ENCODE measurements around the gene ADAMTS7. TPM values are rescaled to one million over a fixed set of nuclear protein-coding genes. Genes with fewer than 3 reads are reported as not detected.

ADAMTS7 gene
- total and polyA plus RNA-seq, 5 donors from 2014 or later = not detected

GRCh38 chr15:78714890-78715289, 96.4 kb downstream of the ADAMTS7 start:
- ATAC-seq (ENCODE audit: low read depth in 2 of 2) = no peak
- Histone ChIP-seq H3K27me3 (ENCODE audit: control insufficient read depth, insufficient read depth, low read length) (peaks cover 12% of the 10 kb centered on the region), H3K4me3 (ENCODE audit: low read depth, low read length) (no peak overlapping the region), H3K9me3 (ENCODE audit: control insufficient read depth in 2 of 2, low read length in 2 of 2) (no peaks in the 10 kb centered on the region), H3K27ac (ENCODE audit: insufficient read depth, low read length, poor library complexity, severe bottlenecking) (no peak overlapping the region), H3K36me3 (ENCODE audit: control insufficient read depth, insufficient read depth, low read length) (no peaks in the 10 kb centered on the region), H3K4me1 (ENCODE audit: control insufficient read depth, insufficient read depth, low read length, poor library complexity, severe bottlenecking) (no peaks in the 10 kb centered on the region)
- H3K4me1 Mint-ChIP-seq = peaks cover 0 to 7% (median 0%) of the 10 kb centered on the region in 4 donors
- H3K9me3 Mint-ChIP-seq = peaks cover 0 to 2% (median 0%) of the 10 kb centered on the region in 7 donors
- no peak overlapping the region for H3K4me3 Mint-ChIP-seq
- peaks cover 41% of the 10 kb centered on the region for H3K27me3 Mint-ChIP-seq
- peak in 1 of 3 donors; percentile 53 for DNase-seq
- no peak overlapping the region for H3K27ac Mint-ChIP-seq
- H3K36me3 Mint-ChIP-seq = no peaks in the 10 kb centered on the region

GRCh38 chr15:78712797-78713515, 98.3 kb downstream of the ADAMTS7 start:
- ATAC-seq (ENCODE audit: low read depth in 2 of 2) (no peak), DNase-seq (peak in 1 of 3 donors; percentile 13)
- H3K27me3 ChIP-seq (ENCODE audit: control insufficient read depth, insufficient read depth, low read length) = peaks cover 18% of the 10 kb centered on the region
- H3K4me3 ChIP-seq (ENCODE audit: low read depth, low read length) = no peak overlapping the region
- peaks cover 0 to 7% (median 3%) of the 10 kb centered on the region in 4 donors for H3K4me1 Mint-ChIP-seq
- H3K4me3 Mint-ChIP-seq = no peak overlapping the region
- H3K9me3 Mint-ChIP-seq = peaks cover 0 to 2% (median 0%) of the 10 kb centered on the region in 7 donors
- H3K27me3 Mint-ChIP-seq = peaks cover 42% of the 10 kb centered on the region
- H3K27ac Mint-ChIP-seq = no peak overlapping the region
- no peaks in the 10 kb centered on the region for H3K36me3 Mint-ChIP-seq
- no peaks in the 10 kb centered on the region for H3K9me3 ChIP-seq (ENCODE audit: control insufficient read depth in 2 of 2, low read length in 2 of 2)
- no peaks in the 10 kb centered on the region for H3K36me3 ChIP-seq (ENCODE audit: control insufficient read depth, insufficient read depth, low read length)
- H3K4me1 ChIP-seq (ENCODE audit: control insufficient read depth, insufficient read depth, low read length, poor library complexity, severe bottlenecking) = peaks cover 6% of the 10 kb centered on the region
- H3K27ac ChIP-seq (ENCODE audit: insufficient read depth, low read length, poor library complexity, severe bottlenecking) = no peak overlapping the region

GRCh38 chr15:78711638-78712037, 99.6 kb downstream of the ADAMTS7 start:
- Histone ChIP-seq H3K27me3 (ENCODE audit: control insufficient read depth, insufficient read depth, low read length) (peaks cover 16% of the 10 kb centered on the region), H3K4me3 (ENCODE audit: low read depth, low read length) (no peak overlapping the region), H3K36me3 (ENCODE audit: control insufficient read depth, insufficient read depth, low read length) (no peaks in the 10 kb centered on the region), H3K27ac (ENCODE audit: insufficient read depth, low read length, poor library complexity, severe bottlenecking) (no peak overlapping the region), H3K9me3 (ENCODE audit: control insufficient read depth in 2 of 2, low read length in 2 of 2) (no peaks in the 10 kb centered on the region), H3K4me1 (ENCODE audit: control insufficient read depth, insufficient read depth, low read length, poor library complexity, severe bottlenecking) (peaks cover 6% of the 10 kb centered on the region)
- DNase-seq (no peak), ATAC-seq (ENCODE audit: low read depth in 2 of 2) (no peak)
- Mint-ChIP-seq H3K36me3 (no peaks in the 10 kb centered on the region), H3K4me3 (no peak overlapping the region), H3K27ac (no peak overlapping the region), H3K27me3 (peaks cover 49% of the 10 kb centered on the region), H3K9me3 (peaks cover 0 to 2% (median 0%) of the 10 kb centered on the region in 7 donors), H3K4me1 (peaks cover 0 to 7% (median 3%) of the 10 kb centered on the region in 4 donors)

GRCh38 chr15:78709263-78709882, 101.9 kb downstream of the ADAMTS7 start:
- H3K4me3 Mint-ChIP-seq = peak overlapping the region in 2 of 4 donors; percentile 3 to 40

More at GRCh38 chr15:78709263-78709882, 101.9 kb downstream of the ADAMTS7 start:
- Histone ChIP-seq H3K4me3 (ENCODE audit: low read depth, low read length) (peak overlapping the region; percentile 41), H3K9me3 (ENCODE audit: control insufficient read depth in 2 of 2, low read length in 2 of 2) (peaks cover 0 to 2% of the 10 kb centered on the region in 2 experiments), H3K27ac (ENCODE audit: insufficient read depth, low read length, poor library complexity, severe bottlenecking) (no peak overlapping the region), H3K27me3 (ENCODE audit: control insufficient read depth, insufficient read depth, low read length) (peaks cover 24% of the 10 kb centered on the region), H3K4me1 (ENCODE audit: control insufficient read depth, insufficient read depth, low read length, poor library complexity, severe bottlenecking) (peaks cover 6% of the 10 kb centered on the region), H3K36me3 (ENCODE audit: control insufficient read depth, insufficient read depth, low read length) (no peaks in the 10 kb centered on the region)
- Mint-ChIP-seq H3K27ac (no peak overlapping the region), H3K27me3 (peaks cover 58% of the 10 kb centered on the region), H3K4me1 (peaks cover 0 to 7% (median 3%) of the 10 kb centered on the region in 4 donors), H3K36me3 (peaks cover under 1% of the 10 kb centered on the region), H3K9me3 (peaks cover 0 to under 1% (median 0%) of the 10 kb centered on the region in 7 donors)
- DNase-seq (peak; percentile 40 to 58 (median 50)), ATAC-seq (ENCODE audit: low read depth in 2 of 2) (peak; percentile 78 to 79)

Other genes starting within 250 kb of the ADAMTS7 start
- gene CHRNA5, start 245.9 kb downstream of the ADAMTS7 start, total RNA-seq = 0.94 TPM
- 1 to 10 TPM in 1 of 4 donors, under 1 TPM in 2, not detected in 1; 0.08 to 2.0 (median 0.29) TPM for gene CHRNA5, start 245.9 kb downstream of the ADAMTS7 start, polyA plus RNA-seq
- not detected for gene CHRNA3, start 190.5 kb downstream of the ADAMTS7 start, total RNA-seq
- gene CHRNA3, start 190.5 kb downstream of the ADAMTS7 start, polyA plus RNA-seq = under 1 TPM in 2 of 4 donors, not detected in 2; 0.13 to 0.52 TPM
- not detected for gene CHRNB4, start 170.3 kb downstream of the ADAMTS7 start, total RNA-seq
- gene CHRNB4, start 170.3 kb downstream of the ADAMTS7 start, polyA plus RNA-seq = not detected
- gene MORF4L1, start 61.4 kb upstream of the ADAMTS7 start, total RNA-seq = 402 TPM
- 100 to 1,000 TPM; 271 to 324 (median 292) TPM for gene MORF4L1, start 61.4 kb upstream of the ADAMTS7 start, polyA plus RNA-seq
- gene CTSH, start 133.6 kb upstream of the ADAMTS7 start, total RNA-seq = 9.6 TPM
- gene CTSH, start 133.6 kb upstream of the ADAMTS7 start, polyA plus RNA-seq = 10 to 100 TPM; 29.0 to 51.5 (median 41.7) TPM

Data from CD4-positive, CD25-positive, alpha-beta regulatory T cell (primary cell).